A204.1 (cell line): ENCODE results near the gene IL1RN.

Source experiments
- FAIRE-seq: peaks from 2 replicates; lab custom pipeline; 2012; peaks lifted over from hg19 to GRCh38; lab: Jason Lieb, UNC

IL1RN gene

GRCh38 chr2:113175042-113175628 is 47.7 kb downstream of the IL1RN start:
- FAIRE-seq, result no peak

GRCh38 chr2:113175736-113176695 is 48.6 kb downstream of the IL1RN start:
- no peak for FAIRE-seq

GRCh38 chr2:113176696-113177355 is 49.4 kb downstream of the IL1RN start:
- no peak for FAIRE-seq

GRCh38 chr2:113178069-113178746 is 50.8 kb downstream of the IL1RN start:
- FAIRE-seq, result no peak

GRCh38 chr2:113178891-113179290 is 51.5 kb downstream of the IL1RN start:
- no peak for FAIRE-seq

- no peak for FAIRE-seq
Observed at GRCh38 chr2:113179446-113180045, 52.1 kb downstream of the IL1RN start.

GRCh38 chr2:113180131-113180946 is 52.9 kb downstream of the IL1RN start:
- FAIRE-seq, result no peak

- no peak for FAIRE-seq
Observed at GRCh38 chr2:113181258-113182051, 54.1 kb downstream of the IL1RN start.

GRCh38 chr2:113182471-113183260 is 55.3 kb downstream of the IL1RN start:
- FAIRE-seq, result no peak

GRCh38 chr2:113183264-113183663 is 55.9 kb downstream of the IL1RN start:
- no peak for FAIRE-seq
